Measurements from ENCODE around the gene NR1H3. TPM values are rescaled to one million over a fixed set of nuclear protein-coding genes. Genes with fewer than 3 reads are reported as not detected.

The NR1H3 gene
- total and polyA plus RNA-seq, 2 donors (not counting 1 experiment from before 2014, with no cell fraction given): 21.3 to 56.3 TPM

DNA sequence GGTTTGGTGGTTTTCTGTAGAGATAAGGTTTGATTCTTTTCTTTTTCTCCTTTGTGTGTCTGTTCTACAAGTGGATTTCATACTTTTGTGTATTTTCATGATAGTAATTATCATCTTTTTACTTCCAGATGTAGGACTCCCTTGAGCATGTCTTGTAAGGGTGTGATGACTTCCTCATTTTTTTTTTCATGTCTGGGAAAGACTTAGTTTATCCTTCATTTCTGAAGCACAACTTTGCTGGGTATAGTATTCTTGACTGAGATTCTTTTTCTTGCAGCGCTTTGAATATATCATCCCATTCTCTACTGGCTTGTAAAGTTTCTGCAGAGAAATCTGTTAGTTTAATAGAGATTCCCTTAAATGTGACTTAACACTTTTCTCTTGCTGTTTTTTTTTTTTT lies 45.1 kb downstream of the NR1H3 start:
- no peak for TF ChIP-seq EZH2 (IDR thresholded peaks at IDR 0.05; ENCODE audit: low read length, missing control alignments)
- TF ChIP-seq, protein P1, sequence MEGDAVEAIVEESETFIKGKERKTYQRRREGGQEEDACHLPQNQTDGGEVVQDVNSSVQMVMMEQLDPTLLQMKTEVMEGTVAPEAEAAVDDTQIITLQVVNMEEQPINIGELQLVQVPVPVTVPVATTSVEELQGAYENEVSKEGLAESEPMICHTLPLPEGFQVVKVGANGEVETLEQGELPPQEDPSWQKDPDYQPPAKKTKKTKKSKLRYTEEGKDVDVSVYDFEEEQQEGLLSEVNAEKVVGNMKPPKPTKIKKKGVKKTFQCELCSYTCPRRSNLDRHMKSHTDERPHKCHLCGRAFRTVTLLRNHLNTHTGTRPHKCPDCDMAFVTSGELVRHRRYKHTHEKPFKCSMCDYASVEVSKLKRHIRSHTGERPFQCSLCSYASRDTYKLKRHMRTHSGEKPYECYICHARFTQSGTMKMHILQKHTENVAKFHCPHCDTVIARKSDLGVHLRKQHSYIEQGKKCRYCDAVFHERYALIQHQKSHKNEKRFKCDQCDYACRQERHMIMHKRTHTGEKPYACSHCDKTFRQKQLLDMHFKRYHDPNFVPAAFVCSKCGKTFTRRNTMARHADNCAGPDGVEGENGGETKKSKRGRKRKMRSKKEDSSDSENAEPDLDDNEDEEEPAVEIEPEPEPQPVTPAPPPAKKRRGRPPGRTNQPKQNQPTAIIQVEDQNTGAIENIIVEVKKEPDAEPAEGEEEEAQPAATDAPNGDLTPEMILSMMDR (conservative IDR thresholded peaks at IDR 0.05 in 1 of 2, IDR thresholded peaks at IDR 0.05 in 1 of 2; ENCODE audit: low read depth in 1 of 2, low read length in 2 of 2): no peak

DNA sequence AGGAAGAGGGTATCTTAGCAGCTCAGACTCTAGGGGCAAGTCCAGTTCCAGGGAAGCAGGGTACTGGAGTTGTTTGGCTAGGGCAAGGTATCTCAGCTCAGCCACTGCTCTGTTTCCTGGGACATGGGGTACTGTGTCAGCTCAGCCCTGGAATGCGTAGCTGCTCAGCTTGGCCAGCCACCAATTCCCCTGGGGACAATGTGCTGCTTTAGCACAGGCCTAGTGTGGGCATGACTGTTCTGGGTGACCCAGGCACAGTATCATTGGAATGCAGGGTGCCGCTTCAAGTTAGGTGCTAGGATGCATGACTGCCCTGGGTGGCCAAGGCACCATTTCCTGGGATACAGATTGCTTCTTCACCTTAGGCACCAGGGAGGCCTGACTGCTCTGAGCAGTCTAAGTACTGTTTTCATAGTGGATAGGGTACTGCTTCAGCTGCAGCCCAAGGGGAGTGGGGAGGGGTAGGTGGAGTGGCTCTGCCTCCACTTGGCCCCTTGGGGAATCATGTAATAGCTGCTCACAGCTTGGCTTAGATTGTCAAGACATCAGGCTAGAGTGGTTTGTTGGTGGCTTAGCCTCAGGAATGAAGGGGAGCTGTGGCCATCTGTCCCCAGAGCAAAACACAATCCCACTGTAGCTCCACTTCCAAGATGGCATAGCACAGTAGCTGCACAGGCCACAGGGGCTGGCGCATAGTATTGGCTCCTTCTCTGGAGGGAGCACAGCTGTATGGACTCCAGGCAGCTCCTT lies 48.1 kb downstream of the NR1H3 start:
- no peak overlapping the region for H3K4me2 ChIP-seq (ENCODE audit: extremely low read depth, insufficient read depth, low read length)
- peaks cover 5% of the 10 kb centered on the region for H3K36me3 ChIP-seq (ENCODE audit: control insufficient read depth, insufficient read depth, low read length)
- no peak overlapping the region for H3K4me3 ChIP-seq (replicated peaks in 1 of 4; ENCODE audit: control extremely low read depth in 1 of 4, insufficient read depth in 1 of 4, low read depth in 3 of 4, low read length in 4 of 4)
- no peak overlapping the region for H2AFZ ChIP-seq (ENCODE audit: low read length)
- H3K9ac ChIP-seq (ENCODE audit: insufficient read depth, low read length): no peak overlapping the region
- no peak overlapping the region for H3K27ac ChIP-seq (ENCODE audit: insufficient read depth, low read length)
- no peaks in the 10 kb centered on the region for H4K20me1 ChIP-seq (ENCODE audit: control insufficient read depth, extremely low read depth, insufficient read depth, low read length)
- no peaks in the 10 kb centered on the region for H3K79me2 ChIP-seq (ENCODE audit: control insufficient read depth, insufficient read depth, low read length)
- no peaks in the 10 kb centered on the region for H3K27me3 ChIP-seq (ENCODE audit: control insufficient read depth, insufficient read depth, low read length)
- DNase-seq (ENCODE audit: low read depth in 2 of 2): no peak
- no peaks in the 10 kb centered on the region for H3K9me3 ChIP-seq (ENCODE audit: control insufficient read depth, insufficient read depth, low read depth, low read length)
- TF ChIP-seq, protein P1 (conservative IDR thresholded peaks at IDR 0.05 in 1 of 2, IDR thresholded peaks at IDR 0.05 in 1 of 2; ENCODE audit: low read depth in 1 of 2, low read length in 2 of 2): no peak
- TF ChIP-seq EZH2 (IDR thresholded peaks at IDR 0.05; ENCODE audit: low read length, missing control alignments): no peak
- H3K4me1 ChIP-seq (ENCODE audit: control insufficient read depth, extremely low read depth, insufficient read depth, low read length): no peaks in the 10 kb centered on the region

More for the DNA sequence above, 45.1 kb downstream of the NR1H3 start:
- Histone ChIP-seq H3K27me3 (ENCODE audit: control insufficient read depth, insufficient read depth, low read length) (no peaks in the 10 kb centered on the region), H3K4me2 (ENCODE audit: extremely low read depth, insufficient read depth, low read length) (no peak overlapping the region), H3K9ac (ENCODE audit: insufficient read depth, low read length) (no peak overlapping the region), H3K4me1 (ENCODE audit: control insufficient read depth, extremely low read depth, insufficient read depth, low read length) (no peaks in the 10 kb centered on the region), H3K9me3 (ENCODE audit: control insufficient read depth, insufficient read depth, low read depth, low read length) (no peaks in the 10 kb centered on the region), H3K36me3 (ENCODE audit: control insufficient read depth, insufficient read depth, low read length) (peaks cover 2% of the 10 kb centered on the region), H3K79me2 (ENCODE audit: control insufficient read depth, insufficient read depth, low read length) (no peaks in the 10 kb centered on the region), H2AFZ (ENCODE audit: low read length) (no peak overlapping the region), H4K20me1 (ENCODE audit: control insufficient read depth, extremely low read depth, insufficient read depth, low read length) (no peaks in the 10 kb centered on the region), H3K4me3 (replicated peaks in 1 of 4; ENCODE audit: control extremely low read depth in 1 of 4, insufficient read depth in 1 of 4, low read depth in 3 of 4, low read length in 4 of 4) (no peak overlapping the region), H3K27ac (ENCODE audit: insufficient read depth, low read length) (no peak overlapping the region)
- no peak for DNase-seq (ENCODE audit: low read depth in 2 of 2)

DNA sequence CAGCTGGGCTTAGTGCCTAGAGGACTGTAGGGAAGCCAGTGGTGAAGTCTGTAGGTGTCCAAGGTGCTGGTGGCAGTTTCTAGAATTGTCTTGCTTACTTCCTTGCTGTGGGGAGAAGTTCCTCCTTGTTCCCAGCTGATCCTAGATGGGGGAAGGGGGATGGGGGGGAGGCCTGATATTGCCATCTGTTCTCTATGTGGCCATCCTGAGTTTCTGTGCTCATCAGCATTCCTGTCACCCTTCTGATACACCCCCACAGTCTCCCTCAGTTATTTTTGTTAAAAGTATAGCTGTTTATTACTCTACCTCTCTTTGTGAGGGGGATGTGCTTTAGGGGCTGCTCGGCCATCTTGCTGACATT lies 48.7 kb downstream of the NR1H3 start:
- Histone ChIP-seq H3K9ac (ENCODE audit: insufficient read depth, low read length) (no peak overlapping the region), H3K27ac (ENCODE audit: insufficient read depth, low read length) (no peak overlapping the region), H2AFZ (ENCODE audit: low read length) (no peak overlapping the region), H3K4me2 (ENCODE audit: extremely low read depth, insufficient read depth, low read length) (no peak overlapping the region), H3K9me3 (ENCODE audit: control insufficient read depth, insufficient read depth, low read depth, low read length) (no peaks in the 10 kb centered on the region), H3K36me3 (ENCODE audit: control insufficient read depth, insufficient read depth, low read length) (peaks cover 5% of the 10 kb centered on the region), H4K20me1 (ENCODE audit: control insufficient read depth, extremely low read depth, insufficient read depth, low read length) (no peaks in the 10 kb centered on the region), H3K4me1 (ENCODE audit: control insufficient read depth, extremely low read depth, insufficient read depth, low read length) (no peaks in the 10 kb centered on the region), H3K4me3 (replicated peaks in 1 of 4; ENCODE audit: control extremely low read depth in 1 of 4, insufficient read depth in 1 of 4, low read depth in 3 of 4, low read length in 4 of 4) (no peak overlapping the region), H3K27me3 (ENCODE audit: control insufficient read depth, insufficient read depth, low read length) (no peaks in the 10 kb centered on the region), H3K79me2 (ENCODE audit: control insufficient read depth, insufficient read depth, low read length) (no peaks in the 10 kb centered on the region)
- no peak for TF ChIP-seq EZH2 (IDR thresholded peaks at IDR 0.05; ENCODE audit: low read length, missing control alignments)
- TF ChIP-seq, protein P1 (conservative IDR thresholded peaks at IDR 0.05 in 1 of 2, IDR thresholded peaks at IDR 0.05 in 1 of 2; ENCODE audit: low read depth in 1 of 2, low read length in 2 of 2): no peak
- DNase-seq (ENCODE audit: low read depth in 2 of 2): no peak

All from fibroblast of lung (primary cell).